ENCODE measurements around the gene WWC1.

DNA sequence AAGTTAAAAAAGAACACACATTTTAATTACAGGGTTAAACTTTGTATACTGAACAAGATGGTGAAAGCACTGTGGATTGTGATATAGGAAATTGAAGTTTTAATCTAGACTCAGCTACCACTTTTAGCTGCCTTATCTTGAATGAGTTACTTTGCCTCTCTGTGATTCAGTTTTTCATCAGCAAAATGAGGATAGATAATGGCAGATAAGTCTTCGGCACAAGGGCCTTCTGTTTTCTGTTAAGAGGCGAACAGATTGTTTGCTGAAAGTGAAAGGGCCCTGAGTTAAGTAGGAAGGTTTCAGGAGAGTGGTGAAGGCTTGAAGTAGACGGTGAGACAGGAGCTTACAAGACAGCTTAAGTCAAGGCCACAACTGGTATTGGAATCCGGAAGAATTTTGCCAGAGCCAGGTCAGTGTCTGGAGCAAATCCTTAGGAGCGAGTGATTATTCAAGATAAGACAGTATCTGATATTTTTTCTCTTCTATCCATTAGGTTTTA, 202.7 kb downstream of the WWC1 start:
- TF ChIP-seq, protein P1, sequence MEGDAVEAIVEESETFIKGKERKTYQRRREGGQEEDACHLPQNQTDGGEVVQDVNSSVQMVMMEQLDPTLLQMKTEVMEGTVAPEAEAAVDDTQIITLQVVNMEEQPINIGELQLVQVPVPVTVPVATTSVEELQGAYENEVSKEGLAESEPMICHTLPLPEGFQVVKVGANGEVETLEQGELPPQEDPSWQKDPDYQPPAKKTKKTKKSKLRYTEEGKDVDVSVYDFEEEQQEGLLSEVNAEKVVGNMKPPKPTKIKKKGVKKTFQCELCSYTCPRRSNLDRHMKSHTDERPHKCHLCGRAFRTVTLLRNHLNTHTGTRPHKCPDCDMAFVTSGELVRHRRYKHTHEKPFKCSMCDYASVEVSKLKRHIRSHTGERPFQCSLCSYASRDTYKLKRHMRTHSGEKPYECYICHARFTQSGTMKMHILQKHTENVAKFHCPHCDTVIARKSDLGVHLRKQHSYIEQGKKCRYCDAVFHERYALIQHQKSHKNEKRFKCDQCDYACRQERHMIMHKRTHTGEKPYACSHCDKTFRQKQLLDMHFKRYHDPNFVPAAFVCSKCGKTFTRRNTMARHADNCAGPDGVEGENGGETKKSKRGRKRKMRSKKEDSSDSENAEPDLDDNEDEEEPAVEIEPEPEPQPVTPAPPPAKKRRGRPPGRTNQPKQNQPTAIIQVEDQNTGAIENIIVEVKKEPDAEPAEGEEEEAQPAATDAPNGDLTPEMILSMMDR (IDR thresholded peaks at IDR 0.05) = no peak
- TF ChIP-seq POLR2A (IDR thresholded peaks at IDR 0.05) = no peak

Data from adrenal gland (tissue), 5 donors.